SIG-M5 treated with dmso at 0.1 percent for 504 hours (cell line): ENCODE data around the gene HOXB1.
"Not testable (repeated sequence)": the region's sequence is repeated elsewhere in the genome, so short reads cannot be mapped to it uniquely, and the experiment has no call there.

Source experiments
- DNase-seq: peaks from one replicate; lab custom pipeline; 2025; ENCODE audit not compliant: unreplicated experiment; lab: John Stamatoyannopoulos, UW

Gene HOXB1

DNA sequence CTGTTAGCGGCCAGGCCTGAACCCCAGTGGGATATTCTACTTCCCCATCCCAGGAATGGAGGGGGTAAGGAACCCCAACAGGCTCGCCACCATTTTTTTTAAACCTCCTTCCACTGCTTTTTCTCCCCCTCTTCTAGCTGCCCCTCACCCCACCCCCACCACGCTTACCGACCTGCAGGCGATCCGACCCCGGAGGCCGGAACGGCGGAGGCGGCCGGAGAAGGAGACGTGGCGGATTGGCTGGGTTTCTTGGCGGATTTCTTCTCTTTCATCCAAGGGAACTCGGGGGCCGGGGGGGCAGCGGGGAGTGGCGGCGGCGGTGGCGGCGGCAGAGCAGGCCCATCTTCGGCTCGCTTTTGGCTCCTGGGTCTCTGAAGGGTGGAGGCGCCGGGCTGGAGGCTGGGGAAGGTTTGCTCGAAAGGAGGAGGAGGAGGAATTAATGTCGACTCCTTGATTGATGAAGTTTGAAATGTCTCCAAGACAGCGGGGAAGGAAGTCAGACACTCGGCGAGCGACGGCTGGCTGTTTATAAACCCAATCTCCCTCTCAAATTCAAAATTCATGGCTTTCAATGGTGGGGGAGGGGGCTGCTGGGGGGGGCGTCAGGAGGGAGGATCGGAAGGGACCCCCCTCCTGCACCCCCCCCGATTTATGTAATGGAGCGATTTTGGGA lies 13.7 kb upstream of the HOXB1 start:
- DNase-seq: no peak

DNA sequence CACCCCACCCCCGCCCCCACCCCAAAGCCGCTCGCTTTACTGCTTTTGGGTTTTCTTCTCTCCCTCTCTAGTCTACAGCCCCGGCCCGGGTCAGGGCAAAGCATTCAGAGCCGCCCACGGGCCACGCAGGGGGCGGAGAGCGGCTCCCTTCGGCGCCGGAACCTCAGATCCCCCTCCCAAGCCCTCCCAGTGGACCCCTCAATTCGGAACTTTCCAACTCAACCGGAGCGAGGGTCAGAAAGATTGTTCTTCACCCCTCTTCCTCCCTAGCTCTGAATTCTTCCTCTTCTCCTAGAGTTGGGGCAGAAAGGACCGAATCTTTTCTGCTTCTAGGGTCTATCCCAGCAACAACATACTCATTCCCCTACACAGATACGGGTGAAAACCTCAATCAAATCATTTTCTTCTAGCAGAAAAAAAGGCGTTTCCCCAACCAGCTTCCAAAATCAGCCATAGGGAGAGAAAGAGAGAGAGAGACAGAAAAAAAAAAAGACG lies 13.1 kb upstream of the HOXB1 start:
- DNase-seq: no peak

DNA sequence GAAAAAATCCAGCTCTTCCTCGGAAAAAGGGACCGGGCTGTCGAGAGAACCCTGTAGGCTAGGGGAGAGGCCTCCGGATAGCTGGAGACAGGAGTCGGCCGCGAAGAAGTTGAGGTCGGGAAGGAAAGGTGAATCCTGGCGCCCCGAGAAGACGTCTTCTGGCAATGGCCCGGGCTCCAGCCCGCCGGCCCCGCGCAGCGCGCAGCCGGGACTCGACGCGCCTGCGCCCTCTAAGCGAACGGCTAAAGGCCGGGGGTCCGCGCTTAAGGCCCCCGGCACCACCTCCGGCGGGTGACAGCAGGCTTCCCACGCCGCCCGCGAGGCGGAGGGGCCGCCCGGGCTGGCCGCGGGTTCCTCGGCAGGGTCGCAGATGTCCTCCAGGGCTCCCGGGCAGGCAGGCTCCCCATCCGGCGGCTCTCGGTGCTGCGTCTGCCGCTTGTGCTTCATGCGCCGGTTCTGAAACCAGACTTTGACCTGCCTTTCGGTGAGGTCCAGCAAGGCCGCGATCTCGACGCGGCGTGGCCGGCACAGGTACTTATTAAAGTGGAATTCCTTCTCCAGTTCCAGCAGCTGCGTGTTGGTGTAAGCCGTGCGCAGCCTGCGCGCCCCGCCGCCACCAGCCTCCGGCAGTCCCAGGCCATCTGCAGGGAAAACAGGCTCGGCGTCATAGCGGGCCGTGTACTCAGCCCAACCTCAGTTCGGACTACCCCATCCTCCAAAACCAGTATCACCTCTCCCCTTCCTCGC lies 12.5 kb upstream of the HOXB1 start:
- DNase-seq: no peak

DNA sequence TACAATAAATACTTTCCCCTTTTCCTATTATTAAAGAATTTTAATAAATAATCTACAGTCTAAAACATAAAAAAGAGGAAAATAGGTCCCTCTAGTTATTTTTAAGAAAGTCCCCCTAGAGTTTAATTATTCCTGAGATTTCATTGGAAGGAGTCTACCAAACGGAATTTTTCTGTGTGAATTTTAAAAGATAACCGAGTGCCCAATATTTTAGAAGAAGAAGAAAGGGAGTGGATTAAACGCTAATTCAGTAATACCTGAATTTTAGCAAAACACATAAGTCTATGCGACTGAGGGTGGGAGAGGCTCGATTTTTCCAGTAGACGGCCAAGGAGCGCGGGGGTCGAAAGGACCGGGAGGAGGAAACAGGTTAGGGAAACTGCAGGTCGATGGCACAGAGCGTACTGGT lies 11.9 kb upstream of the HOXB1 start:
- DNase-seq: no peak

DNA sequence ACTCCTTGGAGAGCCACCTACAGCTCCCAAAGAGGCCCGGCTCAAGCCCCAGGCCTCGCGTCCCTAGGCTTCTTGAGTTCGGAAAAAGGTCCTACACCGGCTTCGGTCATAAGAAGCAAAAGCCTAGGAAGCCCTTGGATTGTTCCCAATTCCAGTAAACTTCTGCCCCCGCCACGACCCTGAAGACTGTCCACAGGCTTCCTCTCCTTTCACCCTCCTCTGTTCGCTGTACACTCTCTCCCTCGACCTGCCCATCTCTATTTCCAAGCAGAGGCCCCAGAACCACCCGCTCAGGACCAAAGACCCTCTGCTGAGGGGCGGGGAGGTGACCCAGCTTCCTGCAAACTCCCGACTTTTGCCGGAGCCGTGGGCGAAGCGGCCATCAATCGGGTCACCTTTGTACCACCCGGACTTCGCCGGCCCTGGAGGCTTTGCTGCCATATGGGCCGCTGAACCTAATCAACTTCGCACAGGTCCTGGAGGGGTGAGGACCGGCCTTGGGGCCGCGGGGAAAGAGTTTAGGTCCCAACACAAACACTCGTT lies 11.4 kb upstream of the HOXB1 start:
- DNase-seq: no peak

DNA sequence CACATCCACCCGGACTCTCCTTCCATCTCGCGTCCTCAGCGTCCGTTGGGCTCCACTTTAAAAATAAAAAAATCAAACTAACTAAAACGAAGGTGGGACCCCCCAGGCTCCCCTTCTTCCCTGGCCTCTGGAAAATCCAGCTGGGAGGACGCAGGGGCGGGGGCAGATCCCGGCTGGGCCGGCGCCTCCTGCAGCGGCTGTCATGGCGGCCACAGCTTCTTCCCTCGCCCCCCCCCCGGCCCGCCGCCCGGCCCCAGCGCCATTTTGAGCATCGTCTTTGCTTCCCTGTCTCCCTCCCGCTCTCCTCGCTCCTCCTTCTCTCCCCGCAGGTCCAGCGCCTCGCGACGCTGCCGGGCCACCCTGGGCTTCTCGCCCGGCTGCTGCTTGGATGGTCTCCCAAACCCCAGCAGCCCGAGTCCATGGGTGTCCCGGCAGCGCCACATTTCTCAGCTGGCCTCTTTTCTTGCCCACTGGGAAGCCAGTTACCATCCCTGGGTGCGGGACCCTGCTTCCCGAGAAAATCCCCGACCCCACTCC lies 10.8 kb upstream of the HOXB1 start:
- no peak for DNase-seq

DNA sequence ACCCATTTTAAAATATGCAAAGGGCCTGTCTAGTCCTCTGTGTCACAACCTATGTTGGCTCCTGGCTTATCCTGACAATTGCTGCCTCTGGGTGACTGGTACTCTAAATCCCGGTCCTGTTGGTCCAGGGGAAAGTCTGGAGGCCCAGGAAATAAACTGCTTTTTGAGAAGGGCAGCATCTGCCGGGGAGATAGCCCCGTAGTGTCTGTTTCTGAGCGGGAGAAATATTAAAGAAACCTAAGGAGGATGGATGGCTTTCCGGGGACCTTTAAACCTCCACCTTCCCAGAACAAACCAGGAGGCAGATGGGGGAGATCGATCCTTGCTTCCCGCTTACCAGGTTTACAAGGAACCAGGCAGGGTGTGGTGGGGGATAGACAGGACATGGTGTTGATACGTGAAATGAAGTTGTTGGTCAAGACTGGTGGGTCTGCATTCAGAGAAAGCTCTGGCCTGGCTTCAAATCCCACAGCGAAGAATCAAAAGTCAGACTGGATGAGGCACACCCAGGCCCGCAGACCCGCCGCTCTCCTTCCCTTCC lies 10.3 kb upstream of the HOXB1 start:
- DNase-seq: no peak

DNA sequence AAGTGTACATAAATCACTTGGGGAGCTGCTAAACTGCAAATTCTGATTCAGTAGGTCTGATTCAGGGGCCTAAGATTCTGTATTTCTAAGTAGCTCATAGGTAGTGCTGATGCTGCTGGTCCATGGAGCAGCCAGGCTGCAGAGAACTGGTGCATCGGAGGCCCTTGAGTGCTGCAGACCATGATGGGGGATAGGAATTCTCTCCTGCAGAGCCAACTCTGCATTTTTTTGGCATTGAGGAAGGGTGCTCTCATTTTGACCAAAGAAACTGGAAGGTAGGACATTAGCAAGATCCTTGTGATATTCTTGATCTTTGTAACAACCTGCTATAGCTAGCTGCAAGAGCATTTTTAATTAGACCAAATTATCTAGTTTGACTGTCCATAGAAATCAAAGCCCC lies 9.4 kb upstream of the HOXB1 start:
- no peak for DNase-seq

DNA sequence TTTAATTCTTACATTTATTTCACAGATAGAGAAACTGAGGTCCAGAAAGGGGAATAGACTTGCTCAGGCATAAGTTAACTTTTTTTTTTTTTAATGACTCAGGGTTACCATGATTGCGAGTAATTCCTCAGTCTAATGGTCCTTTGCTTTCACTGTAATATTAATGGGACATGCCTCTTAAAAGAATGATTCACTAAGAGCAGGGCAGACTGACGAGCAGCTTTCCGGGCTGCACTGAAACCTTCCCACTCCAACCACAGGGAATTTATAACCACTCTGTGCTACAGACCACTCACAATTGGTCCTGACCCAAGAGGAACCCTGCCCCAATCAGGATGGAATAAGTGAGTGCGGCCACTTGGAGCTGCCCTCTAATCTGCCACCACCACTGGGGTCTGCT lies 8.4 kb upstream of the HOXB1 start:
- no peak for DNase-seq

DNA sequence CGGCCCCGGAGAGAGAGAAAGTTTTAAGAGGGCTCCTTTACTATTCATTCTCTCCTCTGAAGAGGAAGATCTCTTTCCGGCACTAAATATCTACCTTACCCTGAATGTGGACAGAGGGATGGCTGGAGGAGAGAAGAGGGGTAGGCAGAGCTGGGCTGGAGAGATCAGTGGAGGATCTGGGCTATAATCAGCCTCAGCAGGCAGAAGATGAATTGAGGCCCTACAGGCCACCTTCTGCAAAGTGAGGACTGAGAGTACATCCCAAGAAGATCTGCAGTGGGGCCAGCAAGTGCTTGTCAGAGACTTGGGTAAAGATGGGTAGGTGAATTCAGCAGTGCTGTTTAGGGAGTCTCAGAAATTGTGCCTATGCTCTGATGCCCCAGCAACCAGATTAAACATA lies 6.5 kb upstream of the HOXB1 start:
- DNase-seq: no peak

DNA sequence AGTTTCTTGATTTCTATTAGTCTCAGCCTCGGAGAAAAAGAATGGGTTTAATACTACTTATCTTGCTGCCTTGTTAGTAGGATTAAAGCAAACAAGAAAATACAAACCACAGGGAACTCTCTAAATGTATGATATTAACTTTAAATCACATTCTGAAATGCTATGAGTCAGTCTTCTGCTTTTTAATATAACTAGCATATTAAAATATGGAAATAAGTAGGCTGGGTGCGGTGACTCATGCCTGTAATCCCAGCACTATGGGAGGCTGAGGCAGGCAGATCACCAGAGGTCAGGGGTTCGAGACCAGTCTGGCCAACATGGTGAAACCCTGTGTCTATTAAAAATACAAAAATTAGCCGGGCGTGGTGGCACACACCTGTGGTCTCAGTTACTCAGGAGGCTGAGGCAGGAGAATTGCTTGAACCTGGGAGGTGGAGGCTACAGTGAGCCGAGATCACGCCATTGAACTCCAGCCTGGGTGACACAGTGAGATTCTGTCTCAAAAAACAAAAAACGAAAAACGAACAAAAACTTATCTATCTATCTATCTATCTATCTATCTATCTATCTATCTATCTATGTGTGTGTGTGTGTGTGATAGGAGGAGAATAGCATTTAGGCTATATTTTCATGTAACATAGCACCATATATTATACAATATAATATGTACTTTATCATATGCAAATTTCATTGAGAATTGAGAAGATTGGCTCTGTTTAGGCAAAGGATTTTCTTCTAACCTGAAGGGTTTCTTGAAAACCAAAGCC lies 5.2 kb upstream of the HOXB1 start:
- DNase-seq: not testable (repeated sequence)

DNA sequence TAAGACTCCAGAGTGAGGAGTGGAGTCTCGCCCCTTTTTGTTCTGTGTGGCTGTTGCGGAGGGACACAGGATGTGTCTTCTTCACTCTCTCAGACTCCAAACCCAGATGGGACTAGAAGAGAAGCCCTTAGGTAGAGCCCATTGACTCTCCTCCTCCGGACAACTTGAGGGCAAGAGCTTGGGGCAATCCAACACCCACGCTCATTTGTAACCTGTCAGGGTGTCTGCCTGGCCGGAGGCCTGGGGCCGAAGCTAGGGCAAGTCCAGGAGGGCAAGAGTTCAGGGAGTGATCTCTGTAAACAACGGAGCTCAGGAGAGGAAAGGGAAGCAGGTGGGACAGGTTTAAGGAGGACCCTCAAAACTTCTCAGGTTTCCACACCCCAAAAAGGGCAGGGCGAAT lies 1.4 kb upstream of the HOXB1 start:
- DNase-seq: no peak

DNA sequence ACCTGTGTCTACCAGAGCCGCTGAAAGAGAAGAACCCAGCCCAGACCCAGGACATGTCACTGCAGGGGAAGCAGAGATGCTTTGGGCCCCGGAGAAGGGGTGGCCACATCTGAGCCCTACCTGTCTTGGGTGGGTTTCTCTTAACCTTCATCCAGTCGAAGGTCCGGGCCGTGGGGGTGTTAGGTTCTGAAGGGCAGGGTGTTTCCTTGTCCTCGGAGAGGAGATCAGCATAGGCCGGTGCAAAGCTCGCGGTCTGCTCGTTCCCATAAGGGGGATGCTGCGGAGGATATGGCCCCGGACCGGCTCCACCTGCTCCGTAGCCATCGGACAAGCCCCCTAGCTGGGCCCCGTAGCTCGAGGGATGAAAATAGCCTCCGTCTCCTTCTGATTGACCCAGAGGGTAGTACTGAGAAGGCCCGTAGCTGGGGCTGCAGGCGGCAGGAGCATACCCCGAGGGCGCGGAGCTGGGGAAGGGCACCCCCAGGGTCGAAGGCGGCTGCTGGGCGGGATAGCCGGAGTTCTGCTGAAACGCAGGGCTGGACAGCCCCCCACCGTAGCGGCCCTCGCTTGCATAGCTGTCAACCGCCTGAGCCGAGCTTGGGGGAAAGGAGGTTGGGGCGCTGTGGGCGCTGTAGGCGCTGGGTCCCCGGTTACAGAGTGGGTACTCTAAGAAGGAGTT lies 464 bp downstream of the HOXB1 start:
- no peak for DNase-seq

DNA sequence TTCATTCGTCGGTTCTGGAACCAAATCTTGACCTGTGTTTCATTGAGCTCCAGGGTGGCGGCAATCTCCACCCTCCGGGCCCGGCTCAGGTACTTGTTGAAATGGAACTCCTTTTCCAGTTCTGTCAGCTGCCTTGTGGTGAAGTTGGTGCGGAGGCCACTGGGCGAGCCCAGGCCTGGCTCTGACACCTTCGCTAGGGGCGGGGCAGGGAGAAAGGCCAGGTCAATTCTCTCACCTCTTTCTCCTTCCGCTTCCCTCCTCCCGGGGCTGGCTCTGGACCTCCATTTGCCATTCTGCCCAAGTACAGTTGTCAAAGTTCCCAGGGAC lies 1.2 kb downstream of the HOXB1 start:
- DNase-seq: no peak

DNA sequence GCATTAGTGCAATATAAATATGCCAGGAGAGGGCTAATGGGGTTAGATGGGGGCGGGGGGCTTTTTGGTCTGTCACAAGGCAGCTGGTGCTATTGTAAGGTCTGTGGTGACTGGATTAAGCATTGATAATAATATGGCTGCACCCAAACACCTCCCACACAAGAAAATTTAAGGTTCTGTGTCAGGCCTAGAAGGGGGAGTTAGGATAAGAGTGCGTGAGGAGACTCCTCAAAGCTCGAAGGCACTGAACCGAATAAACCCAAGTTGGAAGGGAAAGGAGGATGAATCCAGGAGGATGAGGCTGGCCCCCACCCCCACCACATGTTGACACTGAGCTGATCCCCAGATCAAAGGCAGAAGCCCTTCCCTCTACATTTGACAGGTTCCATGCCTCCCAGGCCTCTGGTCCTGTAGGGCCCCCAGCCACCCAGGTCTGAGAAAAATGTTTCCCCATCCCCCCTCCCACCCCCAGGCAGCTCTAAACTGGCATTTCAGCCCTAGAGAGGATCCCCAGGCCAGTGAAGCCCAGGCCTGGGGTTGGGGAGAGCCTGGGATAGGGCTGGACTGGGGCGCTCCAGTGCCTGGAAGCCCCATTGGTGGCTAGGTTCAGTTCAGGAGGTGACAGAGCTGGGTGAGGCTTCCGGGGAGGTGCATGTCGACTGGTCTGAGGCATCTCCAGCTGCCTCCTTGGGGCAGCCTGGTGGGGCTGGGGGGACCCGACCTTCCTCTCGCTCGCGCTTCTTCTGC lies 1.7 kb downstream of the HOXB1 start:
- no peak for DNase-seq

DNA sequence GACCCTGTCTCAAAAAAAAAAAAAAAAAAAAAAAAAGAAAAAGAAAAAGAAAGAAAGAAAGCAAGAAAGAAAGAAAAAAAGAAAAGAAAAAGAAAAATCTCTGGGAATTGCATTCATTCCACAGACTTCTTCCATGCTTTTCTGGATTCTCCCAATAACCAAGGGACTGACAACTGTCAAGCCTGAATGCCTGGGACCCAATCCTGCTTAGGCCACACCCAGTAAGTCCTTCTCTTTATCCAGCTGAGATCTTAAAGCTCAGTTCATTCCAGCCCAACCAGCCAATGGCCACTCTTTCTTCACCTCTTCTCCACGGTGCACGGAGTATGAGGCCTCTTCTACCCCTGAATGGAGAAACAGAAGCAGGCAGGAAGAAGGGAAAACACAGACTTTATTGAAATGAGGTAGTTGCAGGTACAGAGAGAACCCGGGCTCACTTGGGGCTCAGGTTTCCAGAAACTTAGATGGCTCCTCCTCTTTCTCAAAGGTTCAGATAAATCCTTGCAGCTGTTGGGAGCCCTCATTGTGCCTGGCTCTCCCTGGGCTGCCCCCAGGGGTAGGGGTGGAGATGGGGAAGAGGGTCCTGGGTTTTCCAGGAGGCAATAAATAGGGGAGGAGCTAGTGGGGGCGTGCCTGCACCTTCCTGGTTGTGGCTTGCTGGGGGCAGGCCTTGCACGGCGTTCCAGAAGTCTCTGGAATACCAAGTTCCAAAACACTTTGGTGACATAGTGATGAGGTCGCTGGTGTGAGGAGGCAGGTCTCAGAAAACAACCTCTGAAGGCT lies 2.5 kb downstream of the HOXB1 start:
- no peak for DNase-seq

DNA sequence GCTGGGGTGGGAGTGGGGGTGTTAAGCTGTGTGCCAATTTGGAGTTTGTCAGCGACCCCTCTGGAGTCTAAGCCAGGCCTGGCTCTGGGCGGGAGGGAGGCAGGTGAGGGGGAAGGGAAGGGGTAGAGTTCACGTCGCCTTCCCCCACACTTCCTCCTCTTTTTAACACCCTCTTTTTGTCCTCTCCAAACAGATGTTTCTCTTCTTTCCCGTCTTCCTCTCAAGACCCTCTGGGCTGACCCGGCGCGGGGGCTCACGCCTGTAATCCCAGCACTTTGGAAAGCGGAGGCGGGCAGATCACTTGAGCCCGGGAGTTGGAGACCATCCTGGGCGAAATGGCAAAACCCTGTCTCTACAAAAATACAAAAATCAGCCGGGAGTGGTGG lies 3.3 kb downstream of the HOXB1 start:
- DNase-seq: no peak

DNA sequence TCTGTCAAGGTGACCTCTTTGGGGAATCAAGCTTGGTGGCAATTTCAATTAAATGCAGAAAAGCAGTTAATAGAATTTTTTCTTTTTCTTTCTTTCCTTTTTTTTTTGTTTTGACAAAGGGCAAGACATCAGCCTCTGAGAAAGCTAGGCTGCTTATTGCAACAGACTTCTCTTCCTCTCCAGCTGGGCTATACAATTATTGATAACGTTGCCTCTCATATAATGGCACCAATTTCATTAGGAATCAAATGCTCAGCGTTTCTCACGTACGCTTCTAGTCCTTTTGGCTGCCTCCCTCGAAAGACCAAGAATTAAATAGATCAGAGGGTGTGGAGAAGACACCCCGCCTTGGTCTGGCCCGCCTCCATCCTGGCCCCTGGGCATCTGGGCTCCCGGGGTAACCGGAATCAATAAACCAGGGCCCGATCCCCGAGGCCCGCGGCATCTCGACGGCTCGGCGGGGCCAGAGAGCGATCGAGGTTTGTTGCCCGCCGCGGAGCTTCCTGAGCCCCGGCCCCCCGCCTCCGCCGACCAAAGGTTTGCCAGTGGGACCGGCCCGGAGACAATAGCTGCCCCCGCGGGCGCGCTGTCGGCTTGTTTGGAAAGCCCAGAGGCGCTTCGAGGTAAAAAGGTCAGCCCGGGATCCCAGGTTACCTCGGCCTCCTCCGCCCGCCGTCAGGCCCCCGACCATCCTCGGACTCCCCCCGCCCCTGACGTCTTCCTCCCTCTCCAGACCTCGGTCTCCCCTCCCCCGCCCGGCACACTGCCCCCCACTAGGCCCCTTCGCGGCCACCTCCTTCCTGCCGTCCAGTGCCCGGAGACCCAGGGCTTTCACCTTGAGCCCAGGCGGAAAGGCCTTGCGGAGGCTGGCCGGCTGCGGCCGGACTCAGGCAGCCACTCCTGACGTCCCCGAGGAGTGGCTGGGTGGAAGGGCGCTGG lies 3.9 kb downstream of the HOXB1 start:
- no peak for DNase-seq
